CD14-positive monocyte (primary cell): ENCODE data around the gene SMAD3. TPM values are rescaled to one million over a fixed set of nuclear protein-coding genes. Genes with fewer than 3 reads are reported as not detected.

Source experiments
- DNase-seq, 3 donors: peaks; one replicate each; pipeline ENCODE4 v3.0.0-alpha.2; 2011 to 2022
- H2AFZ ChIP-seq: 2 replicates; pipeline ENCODE4 v1.6.0; 2012; ENCODE audit warnings: mild to moderate bottlenecking, low read depth, low read length, inconsistent platforms; ENCODE audit not compliant: insufficient read depth, poor library complexity, severe bottlenecking
- H3K27ac ChIP-seq, 2 donors: 1 replicate in 1 of 2; 2 replicates in 1 of 2; pipeline ENCODE4 v1.5.1; 2012 to 2013; ENCODE audit warnings: low read length in 2 of 2, control low read depth in 1 of 2, inconsistent platforms in 1 of 2, low read depth in 1 of 2, mild to moderate bottlenecking in 1 of 2
- H3K27me3 ChIP-seq, 2 donors: one replicate each; pipeline versions ENCODE4 v1.6.0 to v1.6.1; 2011 to 2013; ENCODE audit warnings: low read length in 2 of 2; ENCODE audit not compliant: control insufficient read depth in 2 of 2, insufficient read depth in 2 of 2
- H3K36me3 ChIP-seq, 2 donors: replicated peaks in 1 of 2; 1 replicate in 1 of 2; 2 replicates in 1 of 2; pipeline versions ENCODE4 v1.5.1 to v1.6.1; 2012 to 2013; ENCODE audit warnings: low read length in 2 of 2, control low read depth in 1 of 2, inconsistent platforms in 1 of 2, mild to moderate bottlenecking in 1 of 2; ENCODE audit not compliant: insufficient read depth in 2 of 2, control insufficient read depth in 1 of 2
- H3K4me1 ChIP-seq, 2 donors: 1 replicate in 1 of 2; 2 replicates in 1 of 2; pipeline versions ENCODE4 v1.5.1 to v1.6.1; 2012 to 2013; ENCODE audit warnings: low read length in 2 of 2, control low read depth in 1 of 2, inconsistent platforms in 1 of 2, mild to moderate bottlenecking in 1 of 2, moderate library complexity in 1 of 2; ENCODE audit not compliant: insufficient read depth in 2 of 2, control insufficient read depth in 1 of 2
- H3K4me2 ChIP-seq: replicated peaks from 2 replicates; pipeline ENCODE3; 2012; ENCODE audit warnings: low read length, moderate library complexity, mild to moderate bottlenecking; ENCODE audit not compliant: poor library complexity, severe bottlenecking; ENCODE audit errors: extremely low read depth
- H3K4me3 ChIP-seq, 3 experiments: fragments of 200-600 bp in 1 of 3; sonication (generic) in 1 of 3; replicated peaks in 1 of 3; 1 replicate in 2 of 3; 2 replicates in 1 of 3; pipeline ENCODE4 v1.5.1; 2011 to 2013; ENCODE audit warnings: low read length in 3 of 3, mild to moderate bottlenecking in 3 of 3, control low read depth in 2 of 3, low read depth in 2 of 3, inconsistent platforms in 1 of 3, moderate library complexity in 1 of 3
- H3K79me2 ChIP-seq: 2 replicates; pipeline ENCODE4 v1.6.0; 2012; ENCODE audit warnings: mild to moderate bottlenecking, control low read depth, inconsistent platforms, low read length, moderate library complexity; ENCODE audit not compliant: insufficient read depth
- H3K9ac ChIP-seq: 2 replicates; pipeline ENCODE4 v1.6.0; 2017; ENCODE audit warnings: low read length, mild to moderate bottlenecking; ENCODE audit not compliant: insufficient read depth, poor library complexity, severe bottlenecking
- H3K9me3 ChIP-seq, 2 donors: replicated peaks in 1 of 2; 1 replicate in 1 of 2; 2 replicates in 1 of 2; pipeline versions ENCODE4 v1.5.1 to v1.6.1; 2012 to 2013; ENCODE audit warnings: low read length in 2 of 2, control low read depth in 1 of 2; ENCODE audit not compliant: control insufficient read depth in 1 of 2, insufficient read depth in 1 of 2
- H4K20me1 ChIP-seq: 2 replicates; pipeline ENCODE4 v1.6.0; 2012; ENCODE audit warnings: mild to moderate bottlenecking, low read length, control low read depth, moderate library complexity; ENCODE audit not compliant: insufficient read depth
- H3K27ac Mint-ChIP-seq, 7 donors: one replicate each; pipeline ENCODE4 v1.8.0; 2020; ENCODE audit warnings: mild to moderate bottlenecking in 7 of 7, mixed read lengths in 7 of 7, moderate library complexity in 6 of 7, inconsistent platforms in 2 of 7
- H3K27me3 Mint-ChIP-seq, 3 donors: one replicate each; pipeline ENCODE4 v1.8.0; 2021 to 2022; ENCODE audit warnings: low read depth in 3 of 3, mild to moderate bottlenecking in 3 of 3, mixed read lengths in 3 of 3, moderate library complexity in 3 of 3, inconsistent platforms in 1 of 3
- H3K36me3 Mint-ChIP-seq, 2 donors: one replicate each; pipeline ENCODE4 v1.8.0; 2020; ENCODE audit warnings: mixed read lengths in 2 of 2, inconsistent platforms in 1 of 2, mild to moderate bottlenecking in 1 of 2
- H3K4me1 Mint-ChIP-seq: one replicate; pipeline ENCODE4 v1.8.0; 2020; ENCODE audit warnings: mild to moderate bottlenecking, mixed read lengths
- H3K4me3 Mint-ChIP-seq, 2 donors: one replicate each; pipeline ENCODE4 v1.8.0; 2020; ENCODE audit warnings: mild to moderate bottlenecking in 2 of 2, mixed read lengths in 2 of 2, moderate library complexity in 1 of 2
- H3K9me3 Mint-ChIP-seq, 7 donors: one replicate each; pipeline ENCODE4 v1.8.0; 2020 to 2022; ENCODE audit warnings: mixed read lengths in 7 of 7, mild to moderate bottlenecking in 6 of 7, moderate library complexity in 6 of 7, inconsistent platforms in 2 of 7
- CTCF ChIP-seq: fragments of 200-600 bp; IDR thresholded peaks from one replicate; pipeline ENCODE4 v1.8.0; 2022; ENCODE audit warnings: antibody characterized with exemption, mild to moderate bottlenecking
- WGBS: methylation state at CpG from one replicate; pipeline ENCODE4 v1.1.5; 2013; ENCODE audit warnings: missing lambda C conversion rate; ENCODE audit not compliant: insufficient coverage; 5-methylcytosine and 5-hydroxymethylcytosine counted together
- intact Hi-C, 2 donors: fragments of 100-400 bp; cut with micrococcal nuclease; formaldehyde crosslinking; loops; one replicate each; pipeline versions ENCODE4 v1.15.0 to v1.15.1; 2023
- polyA plus RNA-seq, 3 donors: library from polyadenylated mRNA; depleted of rRNA in 1 of 3; unstranded in 2 of 3; stranded (reverse) in 1 of 3; fragments of 300-500 nt in 2 of 3; fragments of >200 nt in 1 of 3; fragmentation: Illumina TruSeq in 2 of 3; gene quantifications; 1 replicate in 2 of 3; 2 replicates in 1 of 3; pipeline ENCODE4 v1.2.3, GENCODE V29; 2012 to 2021

SMAD3 gene
- polyA plus RNA-seq, 3 donors = 4.4 to 41.7 (median 5.4) TPM

- Mint-ChIP-seq H3K27me3 (peaks cover 0 to 3% (median 0%) of the 10 kb centered on the region in 3 donors), H3K9me3 (no peaks in the 10 kb centered on the region), H3K27ac (no peak overlapping the region), H3K36me3 (peaks cover 53 to 66% of the 10 kb centered on the region in 2 donors), H3K4me1 (peaks cover 22% of the 10 kb centered on the region), H3K4me3 (no peak overlapping the region)
- H3K79me2 ChIP-seq = no peaks in the 10 kb centered on the region
- no peak overlapping the region for H2AFZ ChIP-seq
- no peak overlapping the region for H3K27ac ChIP-seq
- H3K4me2 ChIP-seq = no peak overlapping the region
- H3K4me3 ChIP-seq = no peak overlapping the region
- H3K36me3 ChIP-seq = peaks cover 29 to 47% of the 10 kb centered on the region in 2 donors
- no peaks in the 10 kb centered on the region for H4K20me1 ChIP-seq
- TF ChIP-seq CTCF = no peak
- DNase-seq = no peak
- peaks cover 10 to 19% of the 10 kb centered on the region in 2 donors for H3K4me1 ChIP-seq
- no CpG with 5 or more reads among the region's 4 CpGs for WGBS
- intact Hi-C loops = no loop called here
- no peak overlapping the region for H3K9ac ChIP-seq
- no peaks in the 10 kb centered on the region for H3K27me3 ChIP-seq
- H3K9me3 ChIP-seq = no peaks in the 10 kb centered on the region
Measured at GRCh38 chr15:67199391-67199790, 134.0 kb downstream of the SMAD3 start.

GRCh38 chr15:67199881-67200763, 134.7 kb downstream of the SMAD3 start:
- no peak overlapping the region for H3K4me3 Mint-ChIP-seq
- no peaks in the 10 kb centered on the region for H3K27me3 ChIP-seq
- H3K4me3 ChIP-seq = no peak overlapping the region
- H3K27ac ChIP-seq = no peak overlapping the region
- H3K9me3 ChIP-seq = no peaks in the 10 kb centered on the region
- no peak for TF ChIP-seq CTCF
- peaks cover 22% of the 10 kb centered on the region for H3K4me1 Mint-ChIP-seq
- no peak overlapping the region for H3K4me2 ChIP-seq
- H3K27me3 Mint-ChIP-seq = peaks cover 0 to 3% (median 0%) of the 10 kb centered on the region in 3 donors
- H3K9me3 Mint-ChIP-seq = no peaks in the 10 kb centered on the region
- intact Hi-C loops = no loop called here
- no peak overlapping the region for H2AFZ ChIP-seq
- no peak overlapping the region for H3K27ac Mint-ChIP-seq
- peak in 2 of 3 donors; percentile 17 to 35 for DNase-seq
- H3K36me3 ChIP-seq = peaks cover 27 to 47% of the 10 kb centered on the region in 2 donors
- H4K20me1 ChIP-seq = no peaks in the 10 kb centered on the region
- peaks cover 10 to 19% of the 10 kb centered on the region in 2 donors for H3K4me1 ChIP-seq
- no peaks in the 10 kb centered on the region for H3K79me2 ChIP-seq
- 77% methylated on average over 5 of the region's 8 CpGs for WGBS
- H3K36me3 Mint-ChIP-seq = peaks cover 57 to 63% of the 10 kb centered on the region in 2 donors
- H3K9ac ChIP-seq = no peak overlapping the region
